Fibroblast of skin of right biceps (primary cell): Measurements from ENCODE around the gene FAM50A.

Experiments used
- DNase-seq: peaks from one replicate; pipeline ENCODE4 v3.0.0-alpha.2; 2013

Gene FAM50A

DNA sequence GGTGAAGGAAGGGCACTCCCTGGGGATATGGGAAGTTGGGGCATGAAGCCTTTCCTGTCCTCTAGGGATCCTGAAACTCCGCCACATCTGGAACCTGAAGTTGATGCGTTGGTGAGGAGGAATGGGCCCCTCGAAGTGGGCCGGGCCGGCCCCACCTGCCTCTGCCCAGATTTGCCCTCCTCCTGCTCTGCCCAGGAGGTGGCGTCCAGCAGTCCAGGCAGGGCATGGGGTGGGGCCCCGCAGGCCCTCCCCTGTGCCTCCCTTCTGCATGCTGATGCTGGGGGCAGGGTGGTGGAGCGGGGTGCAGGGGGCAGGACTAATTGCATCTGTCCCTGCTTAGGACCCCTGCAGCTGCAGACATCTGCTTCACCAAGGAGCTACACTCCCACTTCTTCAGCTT, 30.8 kb upstream of the FAM50A start:
- DNase-seq: no peak

- no peak for DNase-seq
Observed at GRCh38 chrX:154417157-154417556, 26.8 kb upstream of the FAM50A start.

DNA sequence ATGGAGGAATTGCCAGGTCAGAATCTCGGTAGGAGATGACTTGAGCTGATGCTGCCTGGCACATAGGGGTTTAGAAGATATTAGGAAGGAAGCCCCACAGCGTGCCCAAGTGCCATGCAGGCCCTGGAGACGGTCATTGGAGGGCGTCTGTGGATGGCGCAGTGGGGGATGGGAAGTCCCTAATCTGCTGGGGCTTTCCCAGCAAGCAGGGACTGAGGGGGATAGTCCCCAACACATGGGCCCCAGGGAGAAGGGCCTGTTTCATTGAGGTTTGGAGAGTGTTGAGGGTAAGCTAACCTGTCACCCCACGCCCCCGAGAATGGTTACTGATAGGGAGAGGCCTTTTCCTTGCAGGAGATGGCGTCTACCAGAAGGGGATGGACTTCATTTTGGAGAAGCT, 24.8 kb upstream of the FAM50A start:
- no peak for DNase-seq

DNA sequence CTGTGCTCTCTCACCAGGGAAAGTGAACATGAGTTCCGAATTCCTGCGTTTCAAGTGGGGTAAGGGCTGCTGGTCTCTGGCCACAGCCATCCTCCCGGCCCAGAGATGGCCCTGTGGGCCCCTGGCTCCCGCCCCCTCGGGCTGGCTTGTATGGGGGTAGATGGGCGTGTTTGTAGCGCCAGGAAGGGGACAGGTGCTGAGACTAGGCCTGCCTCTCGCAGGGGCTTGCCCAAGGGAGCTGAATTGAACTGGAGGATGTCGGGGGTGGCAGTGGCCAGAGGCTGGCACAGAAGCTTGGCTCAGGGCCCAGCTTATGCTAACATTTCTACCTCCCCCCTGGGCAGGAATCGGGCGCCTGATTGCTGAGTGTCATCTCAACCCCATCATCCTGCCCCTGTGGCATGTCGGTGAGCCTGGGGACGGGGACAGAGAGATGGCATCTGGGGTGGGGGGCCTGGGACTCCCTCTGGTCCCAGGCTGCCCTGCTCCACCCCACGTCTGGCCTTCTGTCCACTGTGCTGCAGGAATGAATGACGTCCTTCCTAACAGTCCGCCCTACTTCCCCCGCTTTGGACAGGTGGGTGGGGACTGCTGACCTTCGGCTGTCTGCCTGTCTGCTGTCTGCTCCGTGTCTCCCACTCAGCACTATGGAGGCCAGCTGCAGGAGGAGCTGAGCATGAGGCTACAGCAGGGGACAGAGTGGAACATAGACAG, 24.1 kb upstream of the FAM50A start:
- no peak for DNase-seq

GRCh38 chrX:154420402-154420756, 23.6 kb upstream of the FAM50A start:
- no peak for DNase-seq

- DNase-seq: no peak
Observed at GRCh38 chrX:154426916-154427770, 16.8 kb upstream of the FAM50A start.

GRCh38 chrX:154428176-154429171, 15.5 kb upstream of the FAM50A start, which contains the start of gene ATP6AP1:
TSS of gene ATP6AP1 (plus strand) at chrX:154428677. CDS start at chrX:154428693, 16 bp downstream.
- peak; percentile 96 for DNase-seq

DNA sequence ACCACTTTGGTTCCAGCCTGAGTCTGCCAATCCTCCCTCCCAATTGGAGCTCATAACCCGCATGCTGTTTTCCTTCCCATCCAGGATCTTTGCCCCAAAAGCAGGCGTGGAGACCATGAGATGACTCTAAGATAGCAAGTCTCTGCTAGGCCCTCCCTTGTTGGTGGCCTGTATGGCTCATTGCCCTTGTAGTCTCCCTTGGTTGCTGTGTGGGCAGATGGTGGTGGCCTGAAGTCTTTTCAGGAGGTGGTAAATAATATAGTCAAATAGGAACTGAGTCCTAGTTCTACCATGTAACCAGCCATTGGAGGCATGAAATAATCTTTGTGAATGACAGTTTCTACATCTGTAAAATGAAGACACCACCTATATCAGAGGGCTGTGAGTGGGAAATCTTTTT, 14.2 kb upstream of the FAM50A start:
- DNase-seq: no peak

GRCh38 chrX:154430479-154430878, 13.5 kb upstream of the FAM50A start:
- no peak for DNase-seq

DNA sequence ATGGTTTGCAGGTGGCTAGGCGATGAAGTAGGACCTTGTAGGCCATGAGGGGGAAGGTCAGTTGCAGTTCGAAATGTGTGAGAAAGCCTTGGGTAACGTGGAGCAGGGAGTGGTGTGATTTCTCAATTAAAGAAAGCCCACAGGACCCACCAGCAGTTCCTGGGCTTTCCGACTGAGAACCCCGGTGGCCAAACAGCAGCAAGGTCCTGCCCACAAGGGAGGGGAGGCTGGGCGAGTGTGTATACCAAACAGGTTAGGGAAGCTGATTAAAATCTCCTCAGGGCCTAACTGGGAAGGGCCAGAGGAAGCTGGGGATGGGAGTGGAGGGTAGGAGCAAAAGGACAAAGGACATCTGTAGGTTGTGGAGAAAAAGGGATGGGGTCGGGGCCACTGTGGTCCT, 13.0 kb upstream of the FAM50A start:
- no peak for DNase-seq

DNA sequence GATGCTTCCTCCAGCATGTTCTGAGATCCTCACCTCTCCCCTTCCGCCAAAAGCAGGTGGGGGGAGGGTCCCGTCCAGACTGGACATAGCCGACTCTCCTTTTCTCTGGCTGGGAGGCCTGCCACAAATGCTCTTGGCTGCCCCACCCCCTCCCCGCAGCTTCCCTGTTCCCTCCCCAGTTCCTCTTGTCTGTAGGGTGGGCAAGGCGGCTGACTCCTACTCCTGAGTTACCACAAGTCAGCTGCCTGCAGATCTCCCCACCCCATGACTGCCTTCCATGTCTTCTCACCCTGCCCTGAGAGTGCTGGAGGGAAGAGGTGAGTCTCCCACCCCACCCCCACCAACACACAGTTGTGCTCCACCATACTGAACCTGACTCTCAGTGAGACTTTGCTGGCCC, 12.6 kb upstream of the FAM50A start:
- no peak for DNase-seq

DNA sequence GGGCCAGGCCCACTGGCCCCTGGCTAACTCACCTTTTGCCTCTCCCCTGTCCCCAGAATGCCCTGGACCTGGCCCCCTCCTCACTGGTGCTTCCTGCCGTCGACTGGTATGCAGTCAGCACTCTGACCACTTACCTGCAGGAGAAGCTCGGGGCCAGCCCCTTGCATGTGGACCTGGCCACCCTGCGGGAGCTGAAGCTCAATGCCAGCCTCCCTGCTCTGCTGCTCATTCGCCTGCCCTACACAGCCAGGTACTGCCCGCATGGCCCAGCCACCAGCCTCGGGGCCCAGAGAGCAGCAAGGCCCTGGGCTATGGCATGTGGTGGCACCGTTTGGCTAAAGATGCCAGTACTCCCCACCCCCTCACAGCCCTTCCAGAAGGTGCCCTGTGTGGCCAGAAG, 11.7 kb upstream of the FAM50A start:
- DNase-seq: no peak

DNA sequence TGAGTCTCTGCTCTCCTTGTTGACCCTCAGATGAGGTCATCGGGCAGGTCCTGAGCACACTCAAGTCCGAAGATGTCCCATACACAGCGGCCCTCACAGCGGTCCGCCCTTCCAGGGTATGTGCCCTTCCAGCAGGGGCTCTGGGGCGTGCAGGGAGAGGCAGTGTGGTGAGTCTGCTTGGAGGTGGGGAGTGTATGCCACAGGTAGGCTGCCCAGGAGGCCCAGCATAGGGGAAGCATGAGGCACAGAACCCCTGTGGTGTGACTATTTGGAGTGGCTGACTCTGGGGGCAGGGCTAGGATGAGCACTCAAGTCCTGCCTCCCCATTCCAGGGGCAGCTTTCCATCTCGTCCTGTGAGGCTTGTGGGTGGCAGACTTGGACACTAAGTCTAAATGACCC, 10.3 kb upstream of the FAM50A start:
- no peak for DNase-seq

DNA sequence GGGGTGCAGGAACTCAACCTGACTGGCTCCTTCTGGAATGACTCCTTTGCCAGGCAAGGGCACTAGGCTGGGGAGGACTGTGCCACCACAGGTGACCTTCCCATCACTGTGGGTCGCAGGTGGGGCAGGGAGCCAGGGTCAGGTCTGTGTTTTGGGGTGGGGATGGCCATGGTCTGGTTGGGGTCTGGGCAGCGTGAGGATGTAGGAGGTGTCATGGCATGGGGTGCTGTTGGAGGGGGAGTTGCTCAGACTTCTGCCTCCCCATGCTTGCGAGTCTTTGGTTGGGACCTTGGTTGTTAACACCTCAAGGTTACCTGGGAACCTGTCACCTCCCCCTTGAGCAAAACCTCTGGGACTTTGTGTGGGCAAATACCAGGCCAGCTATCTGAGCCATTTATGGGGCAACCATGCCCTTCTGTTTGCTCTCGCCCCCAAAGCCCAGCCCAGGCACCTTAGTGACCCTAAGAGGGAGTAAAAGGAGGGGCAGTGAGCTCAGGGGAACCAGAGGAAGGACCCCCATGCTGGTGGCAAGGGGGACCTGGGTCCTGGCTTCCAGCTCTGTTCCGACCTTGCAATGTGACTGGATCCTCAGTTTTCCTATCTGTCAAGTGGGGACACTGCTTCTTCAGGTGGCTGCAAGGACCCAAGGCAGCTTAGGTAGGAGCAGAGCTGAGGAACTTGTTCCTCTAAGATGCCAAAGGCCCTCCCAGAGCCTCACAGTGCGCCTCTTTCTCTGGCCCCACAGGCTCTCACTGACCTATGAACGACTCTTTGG, 9.4 kb upstream of the FAM50A start:
- DNase-seq: no peak

GRCh38 chrX:154435171-154435733, 8.7 kb upstream of the FAM50A start:
- no peak for DNase-seq

GRCh38 chrX:154436374-154436982, 7.5 kb upstream of the FAM50A start:
- peak; percentile 59 for DNase-seq

DNA sequence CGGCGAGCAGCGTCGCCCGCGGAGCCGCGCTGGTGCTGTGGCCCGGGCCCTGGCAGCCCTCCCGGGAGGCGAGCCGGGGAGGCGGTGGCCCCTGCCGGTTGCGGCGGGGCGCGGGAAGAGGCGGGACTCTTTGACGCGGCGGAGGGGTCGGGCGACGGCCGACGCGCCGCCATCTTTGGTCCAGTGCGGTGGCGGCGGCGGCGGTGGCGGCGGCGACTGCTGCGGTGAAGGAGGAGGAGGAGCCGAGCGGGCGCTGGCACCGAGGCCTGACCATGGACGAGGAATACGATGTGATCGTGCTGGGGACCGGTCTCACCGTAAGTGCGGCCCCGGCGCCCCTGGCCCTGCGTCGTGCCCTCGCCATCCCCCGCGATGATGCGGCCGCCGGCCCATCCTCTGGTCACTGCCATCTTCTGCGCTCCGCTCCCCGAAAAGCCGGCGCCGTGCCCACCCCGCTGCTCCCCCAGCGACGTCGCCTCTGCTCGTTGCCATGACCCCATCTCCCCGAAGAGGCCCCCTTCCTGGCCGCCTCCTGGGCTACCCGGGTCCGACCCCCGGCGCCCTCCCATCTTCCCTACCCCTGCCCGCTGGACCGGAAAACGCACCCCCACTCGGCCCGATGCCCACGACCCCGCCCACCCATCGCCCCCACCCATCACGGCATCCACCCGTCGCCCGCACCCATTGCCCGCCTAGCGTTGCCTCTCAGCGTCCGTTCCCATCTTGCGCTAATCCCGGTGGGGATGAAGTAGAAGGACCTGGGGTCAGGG, 6.8 kb upstream of the FAM50A start, which contains the start of gene GDI1:
Gene GDI1, plus strand, starts transcription at position 172 of the 770 bp plus-strand sequence. Its CDS starts 101 bp downstream, at position 273.
- peak; percentile 67 for DNase-seq

DNA sequence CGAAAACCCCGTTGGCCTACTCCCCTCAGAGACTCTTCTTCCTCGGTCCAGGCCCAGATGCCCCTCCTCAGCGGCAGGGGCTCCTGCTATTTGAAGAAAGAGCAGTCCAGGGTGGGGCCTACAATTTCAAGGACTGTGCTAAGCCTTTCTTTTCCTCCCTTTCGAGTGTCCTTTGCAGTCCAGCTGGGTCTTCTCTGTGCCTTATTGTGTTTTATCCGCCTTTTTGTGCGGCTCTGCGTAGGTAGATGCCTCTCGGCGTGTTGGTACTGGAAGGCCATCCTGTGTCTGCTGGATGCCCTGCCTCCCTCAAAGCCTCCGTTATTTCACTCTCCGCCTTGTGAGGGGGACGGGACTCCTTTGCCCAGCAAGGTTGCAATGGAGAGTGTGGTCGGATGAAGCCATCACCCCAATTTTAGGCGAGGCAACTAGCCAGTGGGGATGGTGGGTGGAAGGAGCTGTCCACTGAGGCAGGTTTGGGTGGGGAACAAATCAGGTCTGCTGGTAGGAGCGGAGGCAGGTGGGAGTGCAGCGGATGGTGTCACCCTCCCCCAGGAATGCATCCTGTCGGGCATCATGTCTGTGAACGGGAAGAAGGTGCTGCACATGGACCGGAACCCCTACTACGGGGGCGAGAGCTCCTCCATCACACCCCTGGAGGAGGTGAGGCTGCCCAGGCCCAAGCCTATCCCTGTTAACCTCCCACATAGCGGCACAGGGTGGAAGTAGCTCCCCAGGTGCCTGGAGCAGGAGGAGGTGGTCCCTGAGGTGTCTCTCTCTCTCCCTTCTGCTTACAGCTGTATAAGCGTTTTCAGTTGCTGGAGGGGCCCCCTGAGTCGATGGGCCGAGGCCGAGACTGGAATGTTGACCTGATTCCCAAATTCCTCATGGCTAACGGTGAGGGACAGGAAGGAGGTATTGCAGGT, 5.7 kb upstream of the FAM50A start:
- no peak for DNase-seq

GRCh38 chrX:154439841-154440240, 4.1 kb upstream of the FAM50A start:
- no peak for DNase-seq
